Activated T-helper 9 cell treated with anti-CD3 and anti-CD28 coated beads, Interleukin-2, amount 50 U/mL, for 16 hours (primary cell): Measurements from ENCODE around the gene MINK1.

Experiments used
- DNase-seq: peaks from one replicate; pipeline ENCODE4 v3.0.0-alpha.2; 2020; ENCODE audit warnings: low read depth

MINK1 gene

GRCh38 chr17:4872786-4873185 lies 39.6 kb downstream of the MINK1 start:
- DNase-seq, result no peak

- no peak for DNase-seq
Measured at GRCh38 chr17:4877089-4877488, 43.9 kb downstream of the MINK1 start.

- DNase-seq, result no peak
Measured at GRCh38 chr17:4879601-4880000, 46.5 kb downstream of the MINK1 start.

GRCh38 chr17:4880857-4881256 lies 47.7 kb downstream of the MINK1 start:
- DNase-seq, result no peak

- DNase-seq, result peak; percentile 48
Measured at GRCh38 chr17:4881761-4882555, 48.8 kb downstream of the MINK1 start.

- no peak for DNase-seq
Measured at GRCh38 chr17:4884489-4884888, 51.3 kb downstream of the MINK1 start.

- DNase-seq, result no peak
Measured at GRCh38 chr17:4886830-4887229, 53.7 kb downstream of the MINK1 start.

GRCh38 chr17:4887581-4887980 lies 54.4 kb downstream of the MINK1 start:
- no peak for DNase-seq

- no peak for DNase-seq
Measured at GRCh38 chr17:4891411-4892410, 58.6 kb downstream of the MINK1 start.

- DNase-seq, result no peak
Measured at GRCh38 chr17:4892499-4893221, 59.5 kb downstream of the MINK1 start.

- DNase-seq, result no peak
Measured at GRCh38 chr17:4893272-4893671, 60.1 kb downstream of the MINK1 start.

- DNase-seq, result no peak
Measured at GRCh38 chr17:4893721-4894560, 60.8 kb downstream of the MINK1 start.

- no peak for DNase-seq
Measured at GRCh38 chr17:4895121-4895520, 62.0 kb downstream of the MINK1 start.

GRCh38 chr17:4895657-4896331 lies 62.7 kb downstream of the MINK1 start:
- DNase-seq, result no peak

- DNase-seq, result no peak
Measured at GRCh38 chr17:4896332-4897197, 63.4 kb downstream of the MINK1 start.

GRCh38 chr17:4897198-4897687 lies 64.1 kb downstream of the MINK1 start:
- DNase-seq, result no peak

GRCh38 chr17:4897785-4898184 lies 64.6 kb downstream of the MINK1 start:
- DNase-seq, result no peak

- DNase-seq, result no peak
Measured at GRCh38 chr17:4898351-4898750, 65.2 kb downstream of the MINK1 start.

- peak; percentile 15 for DNase-seq
Measured at GRCh38 chr17:4898927-4899326, 65.8 kb downstream of the MINK1 start.
